NCI-H526 treated with DMSO at 0.1 percent for 48 hours (cell line): ENCODE results near the gene SAAL1.
"Not testable (repeated sequence)": the region's sequence is repeated elsewhere in the genome, so short reads cannot be mapped to it uniquely, and the experiment has no call there.

ENCODE experiments used
- DNase-seq: peaks from one replicate; lab custom pipeline; 2025; lab: John Stamatoyannopoulos, UW

SAAL1 gene

GRCh38 chr11:18105802-18106574, at the start of gene SAAL1:
Gene SAAL1, minus strand, starts transcription at chr11:18106082. Its CDS starts 41 bp downstream, at chr11:18106041.
- DNase-seq = peak; percentile 77

GRCh38 chr11:18151581-18151980, 45.7 kb upstream of the SAAL1 start:
- DNase-seq = no peak

- DNase-seq = no peak
Observed at GRCh38 chr11:18145837-18146236, 40.0 kb upstream of the SAAL1 start.

- DNase-seq = no peak
Observed at GRCh38 chr11:18145025-18145424, 39.1 kb upstream of the SAAL1 start.

GRCh38 chr11:18144243-18144642, 38.4 kb upstream of the SAAL1 start:
- DNase-seq = no peak

- no peak for DNase-seq
Observed at GRCh38 chr11:18140145-18140544, 34.3 kb upstream of the SAAL1 start.

- no peak for DNase-seq
Observed at GRCh38 chr11:18137186-18137800, 31.4 kb upstream of the SAAL1 start.

- DNase-seq = no peak
Observed at GRCh38 chr11:18135308-18135707, 29.4 kb upstream of the SAAL1 start.

- DNase-seq = no peak
Observed at GRCh38 chr11:18132341-18132740, 26.5 kb upstream of the SAAL1 start, which contains the start of gene MRGPRX3. Gene MRGPRX3, plus strand, starts transcription at chr11:18132571. Its CDS starts 4,632 bp downstream, at chr11:18137203.

- not testable (repeated sequence) for DNase-seq
Observed at GRCh38 chr11:18131115-18131514, 25.2 kb upstream of the SAAL1 start.

GRCh38 chr11:18121331-18121828, 15.5 kb upstream of the SAAL1 start:
- DNase-seq = not testable (repeated sequence)

- peak; percentile 53 for DNase-seq
Observed at GRCh38 chr11:18115360-18116127, 9.7 kb upstream of the SAAL1 start.

- no peak for DNase-seq
Observed at GRCh38 chr11:18111005-18111404, 5.1 kb upstream of the SAAL1 start.

GRCh38 chr11:18108254-18108653, 2.4 kb upstream of the SAAL1 start:
- DNase-seq = no peak

GRCh38 chr11:18106688-18107087, 806 bp upstream of the SAAL1 start:
- no peak for DNase-seq

GRCh38 chr11:18105086-18105801, 638 bp downstream of the SAAL1 start:
- DNase-seq = no peak

GRCh38 chr11:18100926-18101656, 4.8 kb downstream of the SAAL1 start:
- DNase-seq = no peak

GRCh38 chr11:18093959-18094358, 11.9 kb downstream of the SAAL1 start:
- DNase-seq = no peak

- DNase-seq = no peak
Observed at GRCh38 chr11:18091731-18092130, 14.2 kb downstream of the SAAL1 start.

GRCh38 chr11:18088966-18089365, 16.9 kb downstream of the SAAL1 start:
- no peak for DNase-seq

- no peak for DNase-seq
Observed at GRCh38 chr11:18088366-18088765, 17.5 kb downstream of the SAAL1 start.
